NCI-H446 (cell line): Measurements from ENCODE around the gene PRR5.
A peak's percentile ranks its signal among the peaks of the same experiment; 100 is the strongest.

ENCODE experiments used
- DNase-seq, 2 experiments: peaks; one replicate each; lab custom pipeline; 2025; lab: John Stamatoyannopoulos, UW

PRR5 gene

GRCh38 chr22:44692662-44693007 lies 9.4 kb upstream of the PRR5 start:
- no peak for DNase-seq

GRCh38 chr22:44693145-44693544 lies 8.9 kb upstream of the PRR5 start:
- no peak for DNase-seq

GRCh38 chr22:44693756-44694155 lies 8.2 kb upstream of the PRR5 start:
- DNase-seq, result no peak

GRCh38 chr22:44697423-44698141 lies 4.4 kb upstream of the PRR5 start:
- peak in 1 of 2 experiments; percentile 52 for DNase-seq

- no peak for DNase-seq
Observed at GRCh38 chr22:44698531-44699421, 3.2 kb upstream of the PRR5 start.

GRCh38 chr22:44700456-44700855 lies 1.5 kb upstream of the PRR5 start:
- DNase-seq, result no peak

- DNase-seq, result no peak
Observed at GRCh38 chr22:44701187-44701790, 715 bp upstream of the PRR5 start.

- no peak for DNase-seq
Observed at GRCh38 chr22:44702479-44703198, 635 bp downstream of the PRR5 start.

- no peak for DNase-seq
Observed at GRCh38 chr22:44703255-44703870, 1.4 kb downstream of the PRR5 start.

GRCh38 chr22:44704159-44705021 lies 2.4 kb downstream of the PRR5 start:
- no peak for DNase-seq

GRCh38 chr22:44705022-44705297 lies 3.0 kb downstream of the PRR5 start:
- DNase-seq, result no peak

GRCh38 chr22:44706488-44706887 lies 4.5 kb downstream of the PRR5 start:
- DNase-seq, result no peak

- no peak for DNase-seq
Observed at GRCh38 chr22:44707178-44707577, 5.2 kb downstream of the PRR5 start.

GRCh38 chr22:44707752-44708151 lies 5.7 kb downstream of the PRR5 start:
- DNase-seq, result no peak

GRCh38 chr22:44709881-44710392 lies 7.9 kb downstream of the PRR5 start:
- no peak for DNase-seq

GRCh38 chr22:44710474-44711240 lies 8.7 kb downstream of the PRR5 start:
- no peak for DNase-seq

- no peak for DNase-seq
Observed at GRCh38 chr22:44711241-44711560, 9.2 kb downstream of the PRR5 start.

GRCh38 chr22:44711690-44712555 lies 9.9 kb downstream of the PRR5 start:
- DNase-seq, result no peak

GRCh38 chr22:44712962-44713361 lies 11.0 kb downstream of the PRR5 start:
- DNase-seq, result no peak
